GM19099 (cell line): ENCODE data around the gene SNRPD3.

Experiments used
- POLR2A ChIP-seq: IDR thresholded peaks from 3 replicates; pipeline ENCODE4 v1.6.1; 2011; ENCODE audit warnings: low read depth; ENCODE audit not compliant: insufficient read length; ENCODE audit errors: extremely low read depth

Gene SNRPD3

DNA sequence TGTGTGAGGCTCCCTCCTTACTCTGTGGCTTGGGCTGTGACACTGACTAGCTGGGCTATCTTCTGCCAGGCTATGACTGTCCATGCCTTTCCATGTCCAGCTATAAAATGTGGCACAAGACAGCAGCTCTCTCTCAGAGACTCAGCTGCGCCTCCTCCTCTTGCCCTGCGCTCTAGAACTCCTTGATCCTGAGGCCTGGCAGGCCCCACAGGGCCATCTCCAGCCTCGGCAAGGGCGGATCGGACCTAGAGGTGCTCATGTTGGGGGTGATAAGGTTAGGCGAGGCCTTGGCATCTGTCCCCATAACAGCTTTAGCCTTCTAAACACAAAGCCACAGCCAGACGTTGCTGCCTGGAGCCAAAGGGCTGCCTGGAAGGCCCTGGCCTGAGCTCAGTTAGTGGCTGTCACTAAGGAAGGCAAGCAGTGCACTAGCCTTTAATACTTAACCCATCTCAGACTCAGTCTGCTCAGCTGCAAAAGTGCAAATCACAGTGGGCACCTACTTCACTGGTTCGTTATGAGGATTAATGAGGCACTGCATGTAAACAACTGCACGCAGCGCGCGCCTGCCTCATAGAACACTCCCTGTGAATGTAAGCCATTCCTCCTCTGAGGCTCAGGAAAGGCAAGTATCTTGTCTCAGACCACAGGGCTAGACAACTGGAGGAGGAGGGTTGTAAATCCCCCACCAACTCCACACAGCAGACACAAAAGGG is 2.0 kb upstream of the SNRPD3 start:
- TF ChIP-seq POLR2A: no peak

DNA sequence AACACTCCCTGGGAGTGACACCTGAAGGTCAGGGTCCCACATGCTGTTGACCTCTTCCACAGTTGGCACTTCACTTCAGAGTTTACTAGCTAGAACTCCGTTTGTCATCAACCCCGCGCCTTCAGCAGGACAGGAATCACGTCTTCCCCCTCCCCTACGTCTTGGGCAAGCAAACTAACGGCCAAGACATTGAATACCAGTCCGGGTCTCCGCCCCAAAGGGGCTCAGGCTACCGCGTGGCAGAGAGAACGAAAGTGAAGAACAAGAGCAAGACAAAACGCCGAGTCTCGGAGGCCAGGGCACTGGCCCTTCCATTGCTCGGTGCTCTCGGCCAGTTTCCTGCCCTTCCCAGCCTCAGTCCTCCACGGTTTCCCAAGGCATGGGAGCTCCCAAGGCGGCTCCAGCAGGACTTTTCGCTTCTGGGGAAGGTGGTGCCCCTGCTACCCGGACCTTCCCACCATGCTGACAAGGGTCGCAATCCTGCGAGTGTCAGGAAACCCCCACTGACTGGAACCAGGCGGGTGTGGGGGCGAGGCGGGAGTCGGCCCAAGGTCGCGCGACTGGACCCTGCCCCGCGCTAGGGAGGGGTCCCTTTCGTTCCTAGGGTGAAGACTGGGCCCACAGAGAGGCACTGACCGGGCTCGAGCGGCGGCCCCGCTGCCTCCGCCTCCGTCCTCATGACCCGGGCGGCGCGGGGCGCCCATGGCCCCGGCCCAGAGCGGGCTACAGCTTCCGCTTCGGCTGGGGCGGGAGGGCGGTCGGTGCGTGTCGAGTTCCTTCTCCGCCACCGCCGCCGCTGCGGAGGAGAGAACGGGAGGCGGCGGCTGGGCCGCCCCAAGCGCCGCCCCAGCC is 1.3 kb upstream of the SNRPD3 start, which contains the start of gene GUCD1:
TSS of gene GUCD1 (minus strand) at position 826 of the 852 bp plus-strand sequence. CDS start at position 679, 147 bp downstream.
- TF ChIP-seq POLR2A: peak; percentile 46

DNA sequence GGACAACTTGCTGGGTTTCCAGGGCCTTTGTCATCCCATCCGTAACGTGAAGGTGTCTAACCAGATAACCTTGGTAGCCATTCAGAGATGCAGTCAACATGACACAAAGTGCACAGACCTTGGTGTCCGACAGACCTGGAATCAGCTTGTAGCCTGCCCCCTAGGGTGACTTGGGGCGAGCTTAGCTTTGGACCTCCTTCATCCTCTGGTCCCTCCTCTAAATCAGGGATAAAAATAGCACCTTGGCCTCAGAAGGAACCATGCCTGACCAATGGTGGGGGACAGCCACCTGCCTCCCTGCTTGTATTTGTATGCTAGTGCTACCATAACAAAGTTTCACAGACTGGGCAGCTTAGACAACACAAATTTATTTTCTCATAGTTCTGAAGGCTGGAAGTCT is 3.7 kb downstream of the SNRPD3 start:
- no peak for TF ChIP-seq POLR2A

DNA sequence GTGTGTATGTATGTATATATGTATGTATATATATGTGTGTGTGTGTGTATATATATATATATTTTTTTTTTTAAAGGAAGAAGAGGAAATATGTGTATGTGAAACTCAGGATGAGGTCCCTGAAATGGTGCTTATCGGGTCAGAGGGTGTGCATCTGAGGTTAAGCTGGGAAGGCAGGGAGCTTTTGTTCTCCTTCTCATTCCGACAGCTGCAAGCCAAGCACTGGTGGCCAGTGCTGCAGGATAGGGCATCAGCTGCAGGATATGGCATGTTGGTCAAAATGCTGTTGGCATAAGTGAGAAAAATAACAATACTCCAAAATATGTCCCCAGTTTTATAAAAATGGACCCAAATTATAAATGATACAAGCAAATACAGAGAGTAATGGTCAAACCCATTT is 7.4 kb downstream of the SNRPD3 start:
- TF ChIP-seq POLR2A: no peak

DNA sequence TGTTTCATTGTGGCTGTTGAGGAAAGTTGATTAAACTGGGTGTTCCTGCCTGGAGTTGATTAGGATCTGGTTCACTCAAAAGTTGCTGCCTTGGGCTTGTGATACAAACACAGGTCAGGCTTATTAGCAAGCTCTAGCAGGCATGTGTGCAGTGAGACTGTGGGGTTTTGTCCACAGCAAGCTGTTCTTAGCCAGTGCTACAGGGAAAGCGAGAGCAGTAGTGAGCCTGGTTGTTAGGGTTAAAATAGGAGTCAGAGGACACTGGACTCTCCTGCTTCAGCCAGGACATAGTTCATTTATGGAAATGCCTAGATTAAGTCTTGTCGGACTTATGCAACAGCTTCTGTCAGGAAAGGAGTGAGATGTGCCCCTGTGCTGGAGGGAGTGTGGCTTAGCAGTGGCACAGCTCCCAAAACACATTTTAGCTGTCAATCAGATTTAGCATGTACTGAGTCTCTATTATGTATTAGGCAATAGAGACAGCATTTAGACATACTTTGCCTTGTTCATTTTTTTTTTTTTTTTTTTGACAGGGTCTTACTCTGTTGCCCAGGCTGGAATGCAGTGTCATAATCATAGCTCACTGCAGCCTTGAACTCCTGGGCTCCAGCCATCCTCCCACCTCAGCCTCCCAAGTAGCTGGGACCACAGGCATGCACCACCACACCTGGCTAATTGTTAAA is 8.7 kb downstream of the SNRPD3 start:
- TF ChIP-seq POLR2A: no peak

DNA sequence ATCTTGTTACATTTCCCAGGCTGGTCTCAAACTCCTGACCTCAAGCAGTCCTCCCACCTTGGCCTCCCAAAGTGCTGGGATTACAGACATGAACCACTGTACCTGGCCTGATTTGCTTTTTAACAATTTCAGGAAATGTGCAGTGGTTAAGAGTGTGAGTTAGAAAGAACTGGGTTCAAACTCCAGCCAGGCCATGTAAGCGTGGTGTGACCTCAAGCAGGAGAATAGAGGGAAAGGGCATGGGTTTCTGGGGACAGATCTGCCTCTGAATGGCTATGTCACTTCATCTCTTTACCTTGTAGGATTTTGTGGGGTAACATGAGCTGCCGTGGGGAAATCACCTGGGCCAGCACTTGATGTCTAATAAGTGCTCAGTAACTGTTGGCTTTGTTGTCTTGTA is 9.3 kb downstream of the SNRPD3 start:
- TF ChIP-seq POLR2A: no peak

DNA sequence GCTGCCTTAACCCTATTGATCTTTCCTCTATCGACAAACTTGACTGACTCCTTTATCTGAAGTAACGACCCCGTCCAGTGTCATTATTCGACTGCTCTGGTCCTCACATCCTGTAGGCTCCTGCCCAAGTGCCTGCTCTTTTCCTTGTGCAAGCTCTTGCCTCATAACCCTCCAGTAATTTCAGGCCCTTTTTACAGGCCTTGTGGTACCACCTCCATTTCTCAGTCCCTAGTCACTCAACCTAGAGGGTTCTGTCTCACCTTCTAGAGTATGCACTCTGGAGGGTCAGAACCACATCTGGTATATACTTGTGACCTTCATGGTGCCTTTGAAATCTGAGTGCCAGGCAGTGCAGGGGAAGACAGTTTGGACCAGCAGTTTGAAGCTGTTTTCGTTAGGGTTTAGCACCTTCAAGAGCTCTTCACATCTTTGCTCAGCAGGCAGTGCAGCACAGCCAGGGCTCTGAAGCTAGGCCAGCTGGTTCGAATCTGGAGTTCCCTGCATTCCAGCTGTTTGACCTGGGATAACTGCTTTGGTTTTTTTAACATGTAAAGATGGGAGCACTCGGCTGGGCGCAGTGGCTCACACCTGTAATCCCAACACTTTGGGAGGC is 11.2 kb downstream of the SNRPD3 start:
- no peak for TF ChIP-seq POLR2A

DNA sequence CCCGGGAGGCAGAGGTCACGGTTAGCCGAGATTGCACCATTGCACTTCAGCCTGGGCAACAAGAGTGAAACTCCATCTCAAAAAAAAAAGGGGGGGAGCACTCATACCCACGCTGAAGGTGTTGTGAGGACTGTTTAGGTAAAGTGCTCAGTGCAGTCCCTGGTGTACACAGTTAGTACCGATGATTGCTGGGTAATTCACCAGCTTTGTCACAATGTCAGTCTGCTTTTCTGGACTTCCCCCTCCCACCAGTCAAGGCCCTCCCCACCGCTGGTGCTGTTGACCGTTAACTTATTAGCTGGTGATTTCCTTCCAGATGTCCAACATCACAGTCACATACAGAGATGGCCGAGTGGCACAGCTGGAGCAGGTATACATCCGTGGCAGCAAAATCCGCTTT is 11.9 kb downstream of the SNRPD3 start:
- TF ChIP-seq POLR2A: no peak

DNA sequence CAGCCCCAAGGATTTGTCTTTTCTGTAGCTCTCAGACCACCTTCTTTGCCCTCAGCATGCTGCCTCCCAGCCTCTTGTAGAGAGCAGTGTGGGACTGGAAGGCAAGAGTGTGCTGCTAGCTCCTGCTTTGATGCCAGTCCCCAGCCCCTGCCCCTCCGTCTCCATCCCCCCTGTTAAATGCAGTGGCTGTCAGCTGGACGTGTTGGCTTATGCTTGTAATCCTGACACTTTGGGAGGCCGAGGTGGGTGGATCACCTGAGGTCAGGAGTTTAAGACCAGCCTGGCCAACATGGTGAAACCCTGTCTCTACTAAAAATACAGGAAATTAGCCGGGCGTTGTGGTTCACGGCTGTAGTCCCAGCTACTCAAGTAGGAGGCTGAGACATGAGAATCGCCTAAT is 15.5 kb downstream of the SNRPD3 start:
- TF ChIP-seq POLR2A: no peak

DNA sequence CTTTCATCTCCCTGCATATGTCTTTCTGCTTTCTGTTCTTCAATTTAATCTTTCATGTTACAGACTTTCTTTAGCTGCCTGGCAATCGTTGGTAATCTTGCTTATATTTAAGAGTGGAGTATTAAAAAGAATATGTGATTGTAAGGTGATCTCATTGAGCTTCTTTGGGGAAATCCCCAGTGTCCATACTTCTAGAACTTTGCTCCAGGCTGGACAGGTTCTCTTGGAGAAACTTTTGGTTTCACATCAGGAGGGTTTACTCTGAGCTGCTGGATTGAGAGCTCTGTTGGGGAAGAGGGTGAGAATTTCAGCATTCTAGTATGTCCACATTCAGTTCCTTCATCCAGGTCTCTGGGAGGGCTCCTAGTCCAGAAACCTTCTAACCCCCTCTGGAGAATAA is 21.0 kb downstream of the SNRPD3 start:
- no peak for TF ChIP-seq POLR2A

DNA sequence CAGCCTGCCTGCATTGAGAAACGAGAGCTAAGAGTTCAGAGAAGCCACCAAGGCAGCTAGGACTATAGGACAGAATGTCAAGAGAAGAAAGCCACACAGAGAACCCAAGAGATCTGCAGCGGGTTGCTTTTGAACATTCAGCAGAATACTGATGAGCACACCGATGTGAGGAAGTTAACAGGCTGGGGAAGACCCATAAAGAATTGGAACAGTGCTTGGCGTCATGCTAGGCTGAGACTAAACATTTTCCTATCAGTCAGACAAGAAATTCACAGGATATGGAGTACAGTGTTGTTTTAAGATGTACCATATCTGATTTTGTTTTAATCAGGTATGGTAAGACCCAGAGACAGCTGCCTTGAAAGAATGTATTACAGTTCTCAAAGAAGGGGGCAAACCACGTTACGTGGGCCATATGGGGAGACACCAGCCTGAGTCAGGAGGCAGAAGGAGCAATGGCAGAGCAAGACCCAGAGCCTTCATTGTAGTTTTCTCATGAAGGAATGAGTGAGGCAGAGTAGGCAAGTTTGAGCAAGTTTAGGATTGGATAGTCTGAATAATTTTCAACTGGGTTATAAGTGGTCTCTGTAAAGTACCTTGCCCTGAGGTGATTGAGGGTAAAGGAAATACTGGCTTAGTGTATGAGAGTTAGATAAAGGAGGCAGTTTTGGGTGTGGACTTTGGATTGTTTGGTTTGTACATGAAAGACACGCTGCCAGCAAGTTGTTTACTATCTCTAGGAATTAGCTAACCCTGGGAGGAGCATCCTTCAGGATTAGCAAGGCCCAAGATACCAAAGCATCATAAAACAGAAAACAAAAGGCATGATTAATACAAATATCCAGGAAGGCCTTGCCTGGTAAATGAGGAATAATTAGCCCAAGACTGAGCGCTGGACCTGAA is 22.8 kb downstream of the SNRPD3 start:
- no peak for TF ChIP-seq POLR2A

DNA sequence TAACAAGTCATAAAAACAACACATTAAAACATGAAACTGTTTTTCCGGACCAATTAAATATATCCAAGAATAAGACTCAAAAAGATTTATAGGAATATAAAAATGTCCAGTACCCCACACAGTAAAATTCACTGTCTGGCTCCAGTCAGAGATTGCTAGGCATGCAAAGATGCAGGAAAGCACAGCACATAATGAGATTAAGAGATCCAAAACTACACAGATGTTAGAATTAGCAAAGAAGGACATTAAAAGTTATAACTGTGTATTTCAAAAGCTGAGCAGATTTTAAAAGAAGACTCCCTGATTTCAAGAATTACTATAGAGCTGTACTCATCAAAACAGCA is 23.4 kb downstream of the SNRPD3 start:
- no peak for TF ChIP-seq POLR2A

DNA sequence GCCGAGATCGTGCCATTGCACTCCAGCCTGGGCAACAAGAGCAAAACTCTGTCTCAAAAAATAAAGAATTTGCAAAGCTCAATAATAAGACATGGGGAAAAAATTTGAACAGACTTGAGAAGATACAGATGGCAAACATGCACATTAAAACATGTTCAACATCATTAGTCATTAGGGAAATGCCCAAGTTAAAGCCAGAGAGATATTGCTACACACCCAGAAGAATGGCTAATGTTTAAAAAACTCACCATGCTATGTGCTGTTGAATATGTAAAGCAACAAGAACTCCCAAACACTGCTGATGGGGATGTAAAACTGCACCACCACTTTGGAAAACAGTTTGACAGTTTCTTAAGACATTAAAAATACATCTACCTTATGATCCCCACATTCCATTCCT is 24.5 kb downstream of the SNRPD3 start:
- TF ChIP-seq POLR2A: no peak
